HepG2 (cell line): ENCODE results near the gene BUD23. TPM values are rescaled to one million over a fixed set of nuclear protein-coding genes. Genes with fewer than 3 reads are reported as not detected.
A peak's percentile ranks its signal among the peaks of the same experiment; 100 is the strongest.

Experiments
- ASH2L ChIP-seq: fragments of 300-600, 200-600 bp; sonication (generic); IDR thresholded peaks from 2 replicates; pipeline ENCODE4 v1.7.0; 2017; ENCODE audit warnings: low read depth, mild to moderate bottlenecking, moderate library complexity, mixed read lengths, low read length; ENCODE audit not compliant: insufficient read length
- DNMT1 ChIP-seq: sonication (generic); formaldehyde crosslinking; IDR thresholded peaks from 2 replicates; pipeline ENCODE4 v1.5.1; 2020; ENCODE audit warnings: mild to moderate bottlenecking, missing genetic modification reagents
- FOSL1 ChIP-seq: sonication (generic); formaldehyde crosslinking; IDR thresholded peaks from 2 replicates; pipeline ENCODE4 v1.9.0; 2021; ENCODE audit warnings: missing genetic modification reagents, borderline replicate concordance
- FOXK2 ChIP-seq: fragments of 450-650 bp; IDR thresholded peaks from 2 replicates; pipeline ENCODE4 v1.6.1; 2016
- GATAD2A ChIP-seq: IDR thresholded peaks from 2 replicates; pipeline ENCODE4 v1.6.1; 2016
- HMG20A ChIP-seq: IDR thresholded peaks from 2 replicates; pipeline ENCODE4 v1.6.1; 2016; ENCODE audit warnings: borderline replicate concordance
- HNF4G ChIP-seq, 2 experiments: sonication (generic) in 1 of 2; formaldehyde crosslinking in 1 of 2; IDR thresholded peaks; 2 replicates each; pipeline versions ENCODE4 v1.4.0 to v1.6.1; 2011 to 2020; ENCODE audit warnings: borderline replicate concordance in 2 of 2, low read depth in 2 of 2, mild to moderate bottlenecking in 2 of 2, low read length in 1 of 2, missing genetic modification reagents in 1 of 2, moderate library complexity in 1 of 2
- HOXA5 ChIP-seq: sonication (generic); formaldehyde crosslinking; IDR thresholded peaks from 2 replicates; pipeline ENCODE4 v1.4.0; 2020; ENCODE audit warnings: missing genetic modification reagents
- MBNL3 ChIP-seq: fragments of 250-450 bp; sonication (Bioruptor Pico); conservative IDR thresholded peaks from 2 replicates; pipeline ENCODE4 v1.8.0; 2022; ENCODE audit warnings: mild to moderate bottlenecking, inconsistent platforms
- NRL ChIP-seq: sonication (generic); formaldehyde crosslinking; IDR thresholded peaks from 2 replicates; pipeline ENCODE4 v1.5.0; 2020; ENCODE audit warnings: missing genetic modification reagents, mild to moderate bottlenecking, moderate library complexity, borderline replicate concordance
- SMYD3 ChIP-seq: sonication (generic); formaldehyde crosslinking; IDR thresholded peaks from 2 replicates; pipeline ENCODE4 v1.8.1; 2023; ENCODE audit warnings: mild to moderate bottlenecking, missing genetic modification reagents
- ZNF501 ChIP-seq: sonication (generic); formaldehyde crosslinking; IDR thresholded peaks from 2 replicates; pipeline ENCODE4 v1.5.1; 2020; ENCODE audit warnings: mild to moderate bottlenecking, moderate library complexity, missing genetic modification reagents
- ZNF614 ChIP-seq: IDR thresholded peaks from 2 replicates; pipeline ENCODE4 v1.6.1; 2018; ENCODE audit warnings: missing biosample characterization, missing genetic modification reagents, inconsistent platforms, borderline replicate concordance
- ZNF644 ChIP-seq: IDR thresholded peaks from 2 replicates; pipeline ENCODE4 v1.6.1; 2016; ENCODE audit warnings: low read depth
- ZNF672 ChIP-seq: sonication (generic); formaldehyde crosslinking; IDR thresholded peaks from 2 replicates; pipeline ENCODE4 v1.8.1; 2022; ENCODE audit warnings: missing genetic modification reagents
- polyA plus RNA-seq, 8 experiments: library from polyadenylated mRNA; depleted of rRNA in 3 of 8; stranded (reverse) in 7 of 8; unstranded in 1 of 8; fragments of >200 nt; fragmentation: Illumina TruSeq in 4 of 8; extraction: Trizol in 4 of 8; gene quantifications; 2 replicates each; pipeline versions ENCODE4 v1.2.1 to v1.2.3, GENCODE V29; 2011 to 2016; ENCODE audit warnings: low read depth in 4 of 8, missing spikeins in 1 of 8, mixed read lengths in 1 of 8; ENCODE audit not compliant: insufficient read depth in 1 of 8
- total RNA-seq, 5 experiments: library from RNA; depleted of rRNA; stranded (reverse); fragments of >200 nt; fragmentation: Illumina TruSeq; extraction: Trizol; gene quantifications; 2 replicates each; pipeline ENCODE4 v1.2.3, GENCODE V29; 2016; ENCODE audit warnings: low read depth in 1 of 5
- TF ChIP-seq, protein P1 (sequence below): sonication (generic); formaldehyde crosslinking; conservative IDR thresholded peaks from 2 replicates; pipeline ENCODE4 v1.8.0; 2022; ENCODE audit warnings: low read depth, missing genetic modification reagents
- TF ChIP-seq, protein P2 (sequence below): sonication (generic); formaldehyde crosslinking; IDR thresholded peaks from 2 replicates; pipeline ENCODE4 v1.4.0; 2020; ENCODE audit warnings: mild to moderate bottlenecking, missing genetic modification reagents
- TF ChIP-seq, protein P3 (sequence below): sonication (generic); formaldehyde crosslinking; IDR thresholded peaks from 2 replicates; pipeline ENCODE4 v1.4.0; 2020; ENCODE audit warnings: missing genetic modification reagents
- TF ChIP-seq, protein P4 (sequence below): sonication (generic); formaldehyde crosslinking; IDR thresholded peaks from 2 replicates; pipeline ENCODE4 v1.8.0; 2022; ENCODE audit warnings: mild to moderate bottlenecking, missing genetic modification reagents, moderate library complexity
- TF ChIP-seq, protein P5 (sequence below): sonication (generic); formaldehyde crosslinking; IDR thresholded peaks from 2 replicates; pipeline ENCODE4 v1.5.1; 2020; ENCODE audit warnings: missing genetic modification reagents, mild to moderate bottlenecking, borderline replicate concordance

Gene BUD23
- total and polyA plus RNA-seq, 2 of the 13 experiments (the other 11 are each of a cell fraction or from before 2014, with no cell fraction given), result 47.5 to 54.5 TPM

DNA sequence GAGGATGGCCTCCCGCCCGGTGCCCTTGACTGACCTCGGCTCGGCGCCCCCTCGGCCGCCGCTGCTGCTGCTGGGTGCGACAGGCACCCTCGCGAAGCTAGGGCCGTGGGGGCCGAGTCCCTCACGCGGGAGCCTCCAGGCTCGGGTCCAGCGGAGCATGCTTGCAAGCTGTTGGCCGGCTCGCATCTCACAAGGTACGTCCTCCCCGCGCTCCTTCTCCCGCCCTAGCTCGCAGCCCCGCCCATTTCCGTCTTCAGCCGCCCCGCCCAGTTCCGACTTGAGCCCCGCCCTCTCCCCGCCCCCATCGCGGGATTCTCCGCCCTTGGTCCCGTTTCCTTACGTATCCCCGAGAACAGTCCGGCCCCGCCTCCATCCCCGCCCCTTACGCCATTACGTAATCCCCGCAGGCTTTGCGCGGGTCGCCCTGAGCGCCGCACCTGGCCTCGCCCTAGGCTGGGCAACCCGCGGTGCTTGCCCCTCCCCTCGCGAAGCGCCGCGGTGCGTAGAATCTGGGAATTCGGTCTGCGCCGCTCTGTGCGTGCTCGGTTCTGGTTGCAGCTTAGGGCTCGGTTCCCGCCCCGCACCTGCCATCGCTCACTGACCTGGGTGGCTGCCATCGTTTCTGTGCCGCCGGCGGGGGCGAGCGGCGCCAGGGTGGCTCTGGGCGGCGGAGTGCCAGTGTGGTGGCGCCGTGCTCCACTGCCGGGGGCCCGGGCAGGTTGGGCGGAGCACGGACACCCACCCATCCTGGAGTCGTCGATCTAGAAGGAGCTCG lies 55.4 kb downstream of the BUD23 start, which contains the start of gene ABHD11 (continued):
- TF ChIP-seq HOXA5 (CRISPR knock-in tag), result peak; percentile 61
- TF ChIP-seq SMYD3, result peak; percentile 54; the same call in 1 of the 2 replicates
- peak; percentile 82 for TF ChIP-seq ZNF501 (CRISPR knock-in tag)
- TF ChIP-seq ZNF614 (CRISPR knock-in tag), result peak; percentile 72; the same call in 1 of the 2 replicates
- TF ChIP-seq NRL, result peak; percentile 18; the same call in 1 of the 2 replicates
- TF ChIP-seq, protein P1, sequence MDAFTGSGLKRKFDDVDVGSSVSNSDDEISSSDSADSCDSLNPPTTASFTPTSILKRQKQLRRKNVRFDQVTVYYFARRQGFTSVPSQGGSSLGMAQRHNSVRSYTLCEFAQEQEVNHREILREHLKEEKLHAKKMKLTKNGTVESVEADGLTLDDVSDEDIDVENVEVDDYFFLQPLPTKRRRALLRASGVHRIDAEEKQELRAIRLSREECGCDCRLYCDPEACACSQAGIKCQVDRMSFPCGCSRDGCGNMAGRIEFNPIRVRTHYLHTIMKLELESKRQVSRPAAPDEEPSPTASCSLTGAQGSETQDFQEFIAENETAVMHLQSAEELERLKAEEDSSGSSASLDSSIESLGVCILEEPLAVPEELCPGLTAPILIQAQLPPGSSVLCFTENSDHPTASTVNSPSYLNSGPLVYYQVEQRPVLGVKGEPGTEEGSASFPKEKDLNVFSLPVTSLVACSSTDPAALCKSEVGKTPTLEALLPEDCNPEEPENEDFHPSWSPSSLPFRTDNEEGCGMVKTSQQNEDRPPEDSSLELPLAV (CRISPR knock-in tag), result no peak
- TF ChIP-seq MBNL3 (CRISPR knock-in tag), result no peak
- no peak for TF ChIP-seq FOSL1 (CRISPR knock-in tag)
- TF ChIP-seq GATAD2A (CRISPR knock-in tag), result no peak
- TF ChIP-seq, protein P2, sequence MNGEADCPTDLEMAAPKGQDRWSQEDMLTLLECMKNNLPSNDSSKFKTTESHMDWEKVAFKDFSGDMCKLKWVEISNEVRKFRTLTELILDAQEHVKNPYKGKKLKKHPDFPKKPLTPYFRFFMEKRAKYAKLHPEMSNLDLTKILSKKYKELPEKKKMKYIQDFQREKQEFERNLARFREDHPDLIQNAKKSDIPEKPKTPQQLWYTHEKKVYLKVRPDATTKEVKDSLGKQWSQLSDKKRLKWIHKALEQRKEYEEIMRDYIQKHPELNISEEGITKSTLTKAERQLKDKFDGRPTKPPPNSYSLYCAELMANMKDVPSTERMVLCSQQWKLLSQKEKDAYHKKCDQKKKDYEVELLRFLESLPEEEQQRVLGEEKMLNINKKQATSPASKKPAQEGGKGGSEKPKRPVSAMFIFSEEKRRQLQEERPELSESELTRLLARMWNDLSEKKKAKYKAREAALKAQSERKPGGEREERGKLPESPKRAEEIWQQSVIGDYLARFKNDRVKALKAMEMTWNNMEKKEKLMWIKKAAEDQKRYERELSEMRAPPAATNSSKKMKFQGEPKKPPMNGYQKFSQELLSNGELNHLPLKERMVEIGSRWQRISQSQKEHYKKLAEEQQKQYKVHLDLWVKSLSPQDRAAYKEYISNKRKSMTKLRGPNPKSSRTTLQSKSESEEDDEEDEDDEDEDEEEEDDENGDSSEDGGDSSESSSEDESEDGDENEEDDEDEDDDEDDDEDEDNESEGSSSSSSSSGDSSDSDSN (CRISPR knock-in tag), result peak; percentile 68; the same call in 1 of the 2 replicates
- TF ChIP-seq, protein P3, sequence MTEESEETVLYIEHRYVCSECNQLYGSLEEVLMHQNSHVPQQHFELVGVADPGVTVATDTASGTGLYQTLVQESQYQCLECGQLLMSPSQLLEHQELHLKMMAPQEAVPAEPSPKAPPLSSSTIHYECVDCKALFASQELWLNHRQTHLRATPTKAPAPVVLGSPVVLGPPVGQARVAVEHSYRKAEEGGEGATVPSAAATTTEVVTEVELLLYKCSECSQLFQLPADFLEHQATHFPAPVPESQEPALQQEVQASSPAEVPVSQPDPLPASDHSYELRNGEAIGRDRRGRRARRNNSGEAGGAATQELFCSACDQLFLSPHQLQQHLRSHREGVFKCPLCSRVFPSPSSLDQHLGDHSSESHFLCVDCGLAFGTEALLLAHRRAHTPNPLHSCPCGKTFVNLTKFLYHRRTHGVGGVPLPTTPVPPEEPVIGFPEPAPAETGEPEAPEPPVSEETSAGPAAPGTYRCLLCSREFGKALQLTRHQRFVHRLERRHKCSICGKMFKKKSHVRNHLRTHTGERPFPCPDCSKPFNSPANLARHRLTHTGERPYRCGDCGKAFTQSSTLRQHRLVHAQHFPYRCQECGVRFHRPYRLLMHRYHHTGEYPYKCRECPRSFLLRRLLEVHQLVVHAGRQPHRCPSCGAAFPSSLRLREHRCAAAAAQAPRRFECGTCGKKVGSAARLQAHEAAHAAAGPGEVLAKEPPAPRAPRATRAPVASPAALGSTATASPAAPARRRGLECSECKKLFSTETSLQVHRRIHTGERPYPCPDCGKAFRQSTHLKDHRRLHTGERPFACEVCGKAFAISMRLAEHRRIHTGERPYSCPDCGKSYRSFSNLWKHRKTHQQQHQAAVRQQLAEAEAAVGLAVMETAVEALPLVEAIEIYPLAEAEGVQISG, result no peak; the same call in 1 of the 2 replicates
- TF ChIP-seq, protein P4, sequence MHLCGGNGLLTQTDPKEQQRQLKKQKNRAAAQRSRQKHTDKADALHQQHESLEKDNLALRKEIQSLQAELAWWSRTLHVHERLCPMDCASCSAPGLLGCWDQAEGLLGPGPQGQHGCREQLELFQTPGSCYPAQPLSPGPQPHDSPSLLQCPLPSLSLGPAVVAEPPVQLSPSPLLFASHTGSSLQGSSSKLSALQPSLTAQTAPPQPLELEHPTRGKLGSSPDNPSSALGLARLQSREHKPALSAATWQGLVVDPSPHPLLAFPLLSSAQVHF (CRISPR knock-in tag), result 0 out of 2 replicates have a peak, but pooled peaks have one; percentile 52
- peak; percentile 30; the same call in 1 of the 2 replicates for TF ChIP-seq HMG20A
- no peak for TF ChIP-seq HNF4G (IDR thresholded peaks at IDR 0.05; ENCODE audit: borderline replicate concordance, low read depth, low read length)
- TF ChIP-seq HNF4G (CRISPR knock-in tag; IDR thresholded peaks at IDR 0.05; ENCODE audit: borderline replicate concordance, low read depth), result no peak
- TF ChIP-seq, protein P5, sequence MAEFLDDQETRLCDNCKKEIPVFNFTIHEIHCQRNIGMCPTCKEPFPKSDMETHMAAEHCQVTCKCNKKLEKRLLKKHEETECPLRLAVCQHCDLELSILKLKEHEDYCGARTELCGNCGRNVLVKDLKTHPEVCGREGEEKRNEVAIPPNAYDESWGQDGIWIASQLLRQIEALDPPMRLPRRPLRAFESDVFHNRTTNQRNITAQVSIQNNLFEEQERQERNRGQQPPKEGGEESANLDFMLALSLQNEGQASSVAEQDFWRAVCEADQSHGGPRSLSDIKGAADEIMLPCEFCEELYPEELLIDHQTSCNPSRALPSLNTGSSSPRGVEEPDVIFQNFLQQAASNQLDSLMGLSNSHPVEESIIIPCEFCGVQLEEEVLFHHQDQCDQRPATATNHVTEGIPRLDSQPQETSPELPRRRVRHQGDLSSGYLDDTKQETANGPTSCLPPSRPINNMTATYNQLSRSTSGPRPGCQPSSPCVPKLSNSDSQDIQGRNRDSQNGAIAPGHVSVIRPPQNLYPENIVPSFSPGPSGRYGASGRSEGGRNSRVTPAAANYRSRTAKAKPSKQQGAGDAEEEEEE (CRISPR knock-in tag), result peak; percentile 67
- TF ChIP-seq ASH2L, result peak; percentile 69
- no peak for TF ChIP-seq FOXK2
- TF ChIP-seq ZNF644, result no peak
- peak; percentile 55; the same call in 1 of the 2 replicates for TF ChIP-seq DNMT1 (CRISPR knock-in tag)
- no peak for TF ChIP-seq ZNF672 (CRISPR knock-in tag)
